CD4-positive, alpha-beta memory T cell (primary cell): ENCODE results near the gene DYNLT2. TPM values are rescaled to one million over a fixed set of nuclear protein-coding genes. Genes with fewer than 3 reads are reported as not detected.

Experiments used
- CTCF ChIA-PET: fragments of 350-600 bp; sonication (Branson Sonifier 250); formaldehyde crosslinking; loops from one replicate; lab custom pipeline; 2021; ENCODE audit warnings: inconsistent platforms; ENCODE audit not compliant: partially characterized antibody; lab: Charles Lee
- POLR2A ChIA-PET: fragments of 350-600 bp; sonication (Branson Sonifier 250); formaldehyde crosslinking; loops from one replicate; lab custom pipeline; 2021; ENCODE audit not compliant: partially characterized antibody; lab: Charles Lee
- DNase-seq, 5 donors: peaks; one replicate each; pipeline versions ENCODE4 v3.0.0 to v3.0.0-alpha.2; 2020 to 2022; ENCODE audit warnings: mixed read lengths in 1 of 5
- H3K27ac ChIP-seq: one replicate; pipeline ENCODE4 v1.7.0; 2013; ENCODE audit warnings: low read depth, low read length
- H3K27me3 ChIP-seq: 2 replicates; pipeline ENCODE4 v1.7.0; 2013; ENCODE audit warnings: mild to moderate bottlenecking, low read length, moderate library complexity; ENCODE audit not compliant: insufficient read depth
- H3K36me3 ChIP-seq: 2 replicates; pipeline ENCODE4 v1.7.0; 2013; ENCODE audit warnings: mild to moderate bottlenecking, low read length, moderate library complexity; ENCODE audit not compliant: insufficient read depth
- H3K4me1 ChIP-seq: 2 replicates; pipeline ENCODE4 v1.7.0; 2013; ENCODE audit warnings: mild to moderate bottlenecking, low read length, moderate library complexity; ENCODE audit not compliant: insufficient read depth
- H3K4me3 ChIP-seq, 2 donors: one replicate each; pipeline ENCODE4 v1.7.0; 2013; ENCODE audit warnings: low read length in 2 of 2, mild to moderate bottlenecking in 1 of 2
- H3K9me3 ChIP-seq, 2 donors: one replicate each; pipeline ENCODE4 v1.7.0; 2013; ENCODE audit warnings: low read length in 2 of 2, control low read depth in 1 of 2; ENCODE audit not compliant: control insufficient read depth in 1 of 2
- H3K27ac Mint-ChIP-seq, 7 donors: one replicate each; pipeline ENCODE4 v1.8.0; 2020 to 2021; ENCODE audit warnings: mixed read lengths in 7 of 7, mild to moderate bottlenecking in 6 of 7, inconsistent platforms in 3 of 7, moderate library complexity in 3 of 7
- H3K27me3 Mint-ChIP-seq, 2 donors: one replicate each; pipeline ENCODE4 v1.8.0; 2020 to 2021; ENCODE audit warnings: mixed read lengths in 2 of 2
- H3K36me3 Mint-ChIP-seq, 2 donors: one replicate each; pipeline ENCODE4 v1.8.0; 2020 to 2021; ENCODE audit warnings: mixed read lengths in 2 of 2, inconsistent platforms in 1 of 2, mild to moderate bottlenecking in 1 of 2
- H3K4me1 Mint-ChIP-seq, 4 donors: one replicate each; pipeline ENCODE4 v1.8.0; 2020 to 2021; ENCODE audit warnings: mixed read lengths in 4 of 4, mild to moderate bottlenecking in 1 of 4
- H3K4me3 Mint-ChIP-seq, 8 donors: one replicate each; pipeline ENCODE4 v1.8.0; 2020 to 2021; ENCODE audit warnings: mixed read lengths in 8 of 8, mild to moderate bottlenecking in 7 of 8, moderate library complexity in 6 of 8, inconsistent platforms in 3 of 8
- H3K9me3 Mint-ChIP-seq, 8 donors: one replicate each; pipeline ENCODE4 v1.8.0; 2020 to 2021; ENCODE audit warnings: mixed read lengths in 8 of 8, mild to moderate bottlenecking in 5 of 8, inconsistent platforms in 3 of 8, moderate library complexity in 1 of 8
- intact Hi-C: fragments of 100-400 bp; cut with micrococcal nuclease; formaldehyde crosslinking; loops from one replicate; pipeline ENCODE4 v1.15.1; 2023
- polyA plus RNA-seq, 2 donors: library from polyadenylated mRNA; unstranded; fragments of 300-500 nt; fragmentation: Illumina TruSeq; gene quantifications; one replicate each; pipeline ENCODE4 v1.2.3, GENCODE V29; 2021
- total RNA-seq, 2 experiments: library from RNA; stranded (reverse); gene quantifications; one replicate each; pipeline ENCODE4 v1.2.3, GENCODE V29; 2021

The DYNLT2 gene
- total and polyA plus RNA-seq, 4 experiments from 2014 or later, result 0.56 to 6.9 (median 3.0) TPM

DNA sequence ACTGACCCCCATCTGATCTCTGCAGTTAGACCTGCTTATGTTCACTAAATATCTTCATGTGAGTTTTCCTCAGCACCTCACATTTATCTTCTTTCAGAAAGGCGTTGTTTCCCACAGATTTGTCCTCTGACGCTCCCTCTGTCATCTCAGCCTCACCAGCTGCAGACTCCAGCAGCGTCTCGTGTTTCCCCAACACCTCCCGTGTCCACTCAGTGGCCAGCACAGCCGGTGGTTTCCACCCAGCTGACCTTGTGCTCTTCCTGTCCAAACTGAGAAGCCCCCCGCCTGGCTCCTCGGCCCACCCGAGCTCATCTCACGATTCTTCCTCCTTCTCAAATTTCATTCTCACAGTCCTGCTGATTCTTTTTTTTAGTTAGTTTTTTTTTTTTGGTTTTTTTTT is 12.5 kb upstream of the DYNLT2 start:
- ChIA-PET POLR2A (interaction anchor here (0.6 to 1.1 kb wide), 2 partner anchors 11 to 12 kb away, joined by 3 to 4 read pairs; partner anchors contain the start of genes DYNLT2 and ERMARD), CTCF (interaction anchor here (0.7 kb wide), 1 partner anchor 804 kb away, joined by 3 read pairs; no protein-coding TSS in a partner anchor)
- Histone ChIP-seq H3K36me3 (peaks cover 38% of the 10 kb centered on the region), H3K27ac (no peak overlapping the region), H3K27me3 (no peaks in the 10 kb centered on the region), H3K4me1 (no peaks in the 10 kb centered on the region), H3K4me3 (no peak overlapping the region), H3K9me3 (no peaks in the 10 kb centered on the region)
- H3K27me3 Mint-ChIP-seq, result no peaks in the 10 kb centered on the region
- peak overlapping the region in 1 of 8 donors; percentile 41 for H3K4me3 Mint-ChIP-seq
- peaks cover 62 to 76% of the 10 kb centered on the region in 2 donors for H3K36me3 Mint-ChIP-seq
- peaks cover 0 to 2% (median 0%) of the 10 kb centered on the region in 8 donors for H3K9me3 Mint-ChIP-seq
- peaks cover 0 to 8% (median 2%) of the 10 kb centered on the region in 4 donors for H3K4me1 Mint-ChIP-seq
- no peak overlapping the region for H3K27ac Mint-ChIP-seq
- intact Hi-C loops, result no loop called here
- no peak for DNase-seq

DNA sequence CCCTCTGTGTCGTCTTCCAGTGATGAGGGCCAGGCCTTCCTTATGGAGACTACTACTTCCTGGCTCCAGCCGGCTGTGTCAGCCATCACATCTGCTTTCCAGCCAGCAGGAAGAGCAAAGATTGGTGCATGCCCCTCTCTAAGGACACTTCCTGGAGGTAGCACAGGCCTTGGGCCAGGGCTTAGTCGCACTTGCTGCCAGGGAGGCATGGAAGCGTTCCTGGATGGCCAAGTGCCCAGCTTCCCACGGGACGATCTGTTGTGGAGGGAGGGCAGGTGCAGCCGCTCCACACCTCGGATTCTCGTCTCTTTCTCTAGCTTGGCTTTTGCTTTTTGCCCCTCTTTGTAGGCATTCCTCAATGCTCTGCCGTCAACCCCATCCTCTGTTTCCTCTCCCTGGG is 11.9 kb upstream of the DYNLT2 start:
- Mint-ChIP-seq H3K4me1 (peaks cover 0 to 11% (median 2%) of the 10 kb centered on the region in 4 donors), H3K4me3 (peak overlapping the region in 1 of 8 donors; percentile 41), H3K36me3 (peaks cover 68 to 79% of the 10 kb centered on the region in 2 donors), H3K27me3 (no peaks in the 10 kb centered on the region), H3K9me3 (peaks cover 0 to 2% (median 0%) of the 10 kb centered on the region in 8 donors), H3K27ac (no peak overlapping the region)
- ChIA-PET POLR2A (interaction anchor here (1.1 kb wide), 1 partner anchor 11 kb away, joined by 4 read pairs; the partner anchor contains the start of genes DYNLT2 and ERMARD), CTCF (interaction anchor here (0.7 kb wide), 1 partner anchor 804 kb away, joined by 3 read pairs; no protein-coding TSS in a partner anchor)
- intact Hi-C loops, result no loop called here
- Histone ChIP-seq H3K36me3 (peaks cover 41% of the 10 kb centered on the region), H3K4me3 (no peak overlapping the region), H3K27me3 (no peaks in the 10 kb centered on the region), H3K27ac (no peak overlapping the region), H3K9me3 (no peaks in the 10 kb centered on the region), H3K4me1 (no peaks in the 10 kb centered on the region)
- DNase-seq, result no peak

DNA sequence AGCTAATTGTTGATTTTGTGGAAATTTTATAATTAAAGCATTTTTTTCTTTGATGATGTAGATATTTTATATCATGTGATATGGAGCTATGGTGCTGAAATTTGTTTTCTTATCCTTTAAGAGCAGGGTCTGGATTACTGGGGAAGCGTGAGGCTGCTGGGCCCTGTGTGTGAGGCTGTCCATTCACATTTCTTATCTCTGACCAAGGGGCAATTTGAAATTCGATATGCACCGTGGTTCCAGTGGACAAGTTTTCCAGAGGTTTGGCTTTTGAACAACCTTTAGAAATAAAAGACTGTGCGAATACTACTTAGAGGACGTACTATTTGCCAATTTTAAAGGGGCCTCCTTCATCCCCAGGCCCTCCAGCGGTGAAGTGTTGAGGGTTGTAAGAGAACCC is 3.8 kb upstream of the DYNLT2 start:
- Mint-ChIP-seq H3K4me1 (peaks cover 21 to 33% (median 26%) of the 10 kb centered on the region in 4 donors), H3K27ac (peak overlapping the region in 1 of 7 donors; percentile 25), H3K9me3 (no peaks in the 10 kb centered on the region), H3K36me3 (peaks cover 29 to 47% of the 10 kb centered on the region in 2 donors), H3K27me3 (no peaks in the 10 kb centered on the region), H3K4me3 (no peak overlapping the region)
- Histone ChIP-seq H3K9me3 (no peaks in the 10 kb centered on the region), H3K27me3 (no peaks in the 10 kb centered on the region), H3K4me3 (no peak overlapping the region), H3K27ac (no peak overlapping the region), H3K36me3 (peaks cover 16% of the 10 kb centered on the region), H3K4me1 (peaks cover 21% of the 10 kb centered on the region)
- intact Hi-C loops, result no loop called here
- CTCF ChIA-PET, result interaction anchor here (1.7 kb wide), 1 partner anchor 35 kb away, joined by 4 read pairs; no protein-coding TSS in a partner anchor
- POLR2A ChIA-PET, result no interaction called here
- DNase-seq, result no peak

DNA sequence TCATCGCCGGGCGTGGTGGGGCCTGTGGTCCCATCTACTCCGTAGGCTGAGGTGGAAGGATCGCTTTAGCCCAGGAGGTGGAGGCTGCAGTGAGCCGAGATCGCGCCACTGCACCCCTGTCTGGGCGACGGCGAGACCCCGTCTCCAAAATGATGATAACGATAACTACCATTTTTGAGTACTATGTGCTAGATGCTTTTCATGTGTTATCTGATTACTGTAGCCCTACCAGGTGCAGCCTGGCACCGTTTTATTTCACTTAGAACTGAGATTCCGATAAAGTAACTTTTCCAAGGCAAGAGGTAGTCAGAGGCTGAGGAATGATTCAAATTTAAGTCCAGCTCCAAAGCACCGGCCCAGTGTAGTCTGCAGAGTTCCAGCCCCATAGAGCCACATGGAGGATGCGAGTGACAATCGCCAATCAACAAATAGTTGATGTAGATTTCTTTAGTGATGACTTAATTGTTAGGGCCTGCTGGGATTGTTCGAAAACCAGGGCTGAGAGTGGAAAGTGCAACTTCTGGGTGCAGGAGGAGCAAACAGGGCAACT is 777 bp upstream of the DYNLT2 start:
- Mint-ChIP-seq H3K9me3 (peaks cover 0 to 9% (median 0%) of the 10 kb centered on the region in 8 donors), H3K4me1 (peaks cover 18 to 39% (median 31%) of the 10 kb centered on the region in 4 donors), H3K27me3 (no peaks in the 10 kb centered on the region), H3K36me3 (peaks cover 7 to 19% of the 10 kb centered on the region in 2 donors), H3K27ac (peak overlapping the region; percentile 93 to 100 (median 96)), H3K4me3 (peak overlapping the region; percentile 82 to 100 (median 90))
- intact Hi-C loops, result no loop called here
- peak in 1 of 5 donors; percentile 5 for DNase-seq
- Histone ChIP-seq H3K4me1 (peaks cover 24% of the 10 kb centered on the region), H3K27me3 (no peaks in the 10 kb centered on the region), H3K9me3 (no peaks in the 10 kb centered on the region), H3K27ac (peak overlapping the region; percentile 93), H3K36me3 (no peaks in the 10 kb centered on the region), H3K4me3 (peak overlapping the region; percentile 60 to 90)
- ChIA-PET POLR2A (interaction anchor here (0.8 to 6.4 kb wide), 16 partner anchors 7 to 832 kb away, joined by 3 to 100 read pairs (median 4); partner anchors contain the start of genes C6orf120, FAM120B, PDCD2 and PHF10), CTCF (interaction anchor here (1.2 to 1.9 kb wide), 5 partner anchors 30 to 778 kb away, joined by 3 to 5 read pairs (median 4); no protein-coding TSS in a partner anchor)

DNA sequence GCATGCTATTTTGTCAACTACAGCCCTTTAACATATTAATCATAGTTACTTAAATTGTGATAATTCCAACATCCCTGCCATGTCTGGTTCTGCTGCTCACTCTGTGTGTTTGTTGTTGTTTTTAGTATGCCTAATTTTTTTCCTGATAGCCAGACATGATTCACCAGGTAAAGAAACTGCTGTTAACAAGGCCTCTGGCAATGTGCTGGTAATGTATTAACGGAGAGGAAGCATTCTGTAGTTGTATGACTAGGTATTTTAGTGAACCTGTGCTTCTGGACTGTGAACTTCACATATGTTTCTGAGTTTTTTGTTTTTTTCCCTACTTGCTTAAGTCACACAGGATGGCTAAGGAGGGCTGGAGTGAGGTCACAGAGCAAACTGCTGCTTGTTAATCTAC is 4.8 kb downstream of the DYNLT2 start:
- no peak overlapping the region for H3K27ac ChIP-seq
- ChIA-PET POLR2A (no interaction called here), CTCF (no interaction called here)
- H3K9me3 ChIP-seq, result peaks cover 0 to 5% of the 10 kb centered on the region in 2 donors
- no peaks in the 10 kb centered on the region for H3K27me3 ChIP-seq
- H3K4me3 ChIP-seq, result no peak overlapping the region
- H3K27ac Mint-ChIP-seq, result no peak overlapping the region
- H3K4me1 ChIP-seq, result peaks cover 12% of the 10 kb centered on the region
- no peak for DNase-seq
- peaks cover 0 to 2% of the 10 kb centered on the region in 2 donors for H3K27me3 Mint-ChIP-seq
- no peaks in the 10 kb centered on the region for H3K36me3 ChIP-seq
- no peak overlapping the region for H3K4me3 Mint-ChIP-seq
- H3K4me1 Mint-ChIP-seq, result peaks cover 5 to 23% (median 16%) of the 10 kb centered on the region in 4 donors
- H3K9me3 Mint-ChIP-seq, result peaks cover 0 to 14% (median 3%) of the 10 kb centered on the region in 8 donors
- H3K36me3 Mint-ChIP-seq, result peaks cover 4 to 5% of the 10 kb centered on the region in 2 donors
- intact Hi-C loops, result no loop called here

DNA sequence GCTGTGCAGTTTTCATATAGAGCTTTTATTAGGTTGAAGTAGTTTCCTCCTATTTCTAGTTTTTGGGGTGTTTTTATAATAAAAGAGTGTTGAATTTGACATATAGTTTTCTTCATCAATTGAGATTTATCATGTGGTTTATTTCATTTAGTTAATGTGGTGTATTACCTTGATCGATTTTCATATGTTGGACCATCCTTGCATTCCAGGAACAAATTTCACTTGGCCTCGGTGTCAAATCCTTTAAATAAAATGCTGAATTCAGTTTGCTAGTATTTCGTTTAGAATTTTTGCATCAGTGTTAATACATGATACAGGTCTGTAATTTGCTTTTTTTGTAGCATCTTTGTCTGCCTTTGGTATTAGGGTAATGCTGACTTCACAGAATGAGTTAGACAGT is 6.0 kb downstream of the DYNLT2 start:
- peaks cover 0 to 5% of the 10 kb centered on the region in 2 donors for H3K9me3 ChIP-seq
- no peak overlapping the region for H3K4me3 ChIP-seq
- Mint-ChIP-seq H3K4me1 (peaks cover 1 to 11% (median 7%) of the 10 kb centered on the region in 4 donors), H3K27me3 (peaks cover 0 to 2% of the 10 kb centered on the region in 2 donors), H3K36me3 (peaks cover 1 to 5% of the 10 kb centered on the region in 2 donors), H3K4me3 (no peak overlapping the region), H3K9me3 (peaks cover 0 to 14% (median 3%) of the 10 kb centered on the region in 8 donors), H3K27ac (no peak overlapping the region)
- no peaks in the 10 kb centered on the region for H3K36me3 ChIP-seq
- H3K4me1 ChIP-seq, result peaks cover 6% of the 10 kb centered on the region
- POLR2A ChIA-PET, result no interaction called here
- no peak overlapping the region for H3K27ac ChIP-seq
- intact Hi-C loops, result no loop called here
- DNase-seq, result no peak
- CTCF ChIA-PET, result no interaction called here
- no peaks in the 10 kb centered on the region for H3K27me3 ChIP-seq

DNA sequence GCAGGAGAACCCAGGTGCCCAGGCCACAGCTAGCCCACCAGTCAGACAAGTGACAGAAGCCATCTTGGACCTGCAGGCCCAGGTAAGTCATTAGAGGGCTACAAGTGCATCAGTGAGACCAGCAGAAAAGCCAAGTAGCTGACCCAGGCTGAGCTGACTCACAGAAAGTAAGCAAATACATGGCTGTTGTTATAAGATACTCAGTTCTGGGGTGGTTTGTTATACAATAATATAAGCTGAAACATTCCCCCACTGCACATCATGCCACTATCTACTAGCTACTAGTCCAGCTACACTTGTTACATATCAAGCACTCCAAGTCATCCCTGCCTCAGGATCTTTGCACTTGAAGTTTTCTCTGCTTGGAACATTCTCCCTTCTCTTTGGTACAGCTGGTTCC is 10.0 kb downstream of the DYNLT2 start:
- no peaks in the 10 kb centered on the region for H3K4me1 Mint-ChIP-seq
- POLR2A ChIA-PET, result interaction anchor here (1.4 kb wide), 1 partner anchor 18 kb away, joined by 4 read pairs; no protein-coding TSS in a partner anchor
- no peaks in the 10 kb centered on the region for H3K36me3 Mint-ChIP-seq

More for the DNA sequence above, 10.0 kb downstream of the DYNLT2 start:
- no peak overlapping the region for H3K4me3 Mint-ChIP-seq
- DNase-seq, result no peak
- Histone ChIP-seq H3K4me1 (no peaks in the 10 kb centered on the region), H3K4me3 (no peak overlapping the region), H3K9me3 (no peaks in the 10 kb centered on the region), H3K36me3 (no peaks in the 10 kb centered on the region), H3K27ac (no peak overlapping the region), H3K27me3 (no peaks in the 10 kb centered on the region)
- CTCF ChIA-PET, result interaction anchor here (2.0 kb wide), 1 partner anchor 8 kb away, joined by 5 read pairs; no protein-coding TSS in a partner anchor
- intact Hi-C loops, result no loop called here
- peaks cover 4 to 5% of the 10 kb centered on the region in 2 donors for H3K27me3 Mint-ChIP-seq
- H3K27ac Mint-ChIP-seq, result no peak overlapping the region
- H3K9me3 Mint-ChIP-seq, result peaks cover 0 to 5% (median 2%) of the 10 kb centered on the region in 8 donors
